Sigmoid colon (tissue), 4 donors: ENCODE data around the gene NLRC5.

Experiments used
- POLR2A ChIP-seq, 2 donors: fragments of 450-650 bp; IDR thresholded peaks; one replicate each; pipeline ENCODE4 v1.6.1; 2016; ENCODE audit warnings: antibody characterized with exemption in 2 of 2, mild to moderate bottlenecking in 2 of 2, moderate library complexity in 2 of 2
- POLR2AphosphoS5 ChIP-seq, 4 donors: sonication (generic); formaldehyde crosslinking; IDR thresholded peaks; one replicate each; pipeline ENCODE4 v1.6.1; 2017; ENCODE audit warnings: antibody characterized with exemption in 4 of 4
- TF ChIP-seq, protein P1 (sequence below), 4 experiments: fragments of 450-650 bp in 3 of 4; fragments of 200-600 bp in 1 of 4; IDR thresholded peaks; one replicate each; pipeline ENCODE4 v1.5.1; 2016 to 2019; ENCODE audit warnings: antibody characterized with exemption in 4 of 4, mild to moderate bottlenecking in 3 of 4, moderate library complexity in 2 of 4

DNA sequence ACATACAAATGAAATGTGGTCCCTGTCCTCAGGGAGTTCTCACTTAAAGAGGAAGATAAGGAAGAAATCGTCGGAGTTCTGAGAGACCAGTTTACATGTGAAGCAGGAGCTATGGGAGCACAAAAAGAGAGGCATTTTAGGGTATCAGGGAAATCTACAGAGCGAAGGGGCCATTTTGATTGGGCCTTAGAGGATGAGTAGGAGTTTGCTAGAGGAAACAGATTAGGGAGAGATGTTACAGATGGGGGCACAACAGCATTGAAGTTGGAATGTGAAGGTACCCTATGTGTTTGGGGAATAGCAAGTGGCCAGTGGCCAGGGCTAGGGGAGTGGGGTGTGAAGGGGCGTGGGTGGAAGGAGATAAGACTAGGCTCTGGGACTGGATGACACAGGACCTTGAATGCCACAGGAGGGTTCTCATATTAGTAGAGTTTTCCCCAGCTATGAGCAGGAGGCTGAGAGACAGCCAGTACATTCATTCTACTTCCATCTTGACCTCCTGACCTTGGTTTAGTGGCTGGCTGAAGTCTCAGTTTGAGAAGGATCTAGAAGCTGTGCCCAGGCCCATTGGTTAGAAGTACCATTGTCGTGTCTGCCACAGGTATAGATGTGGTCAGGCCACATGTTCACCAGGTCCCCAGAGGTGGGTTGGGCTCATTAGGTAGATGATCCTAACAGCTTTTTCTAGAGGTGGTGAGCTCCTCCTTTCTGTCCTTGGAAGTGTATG lies 137.8 kb downstream of the NLRC5 start:
- TF ChIP-seq POLR2A (IDR thresholded peaks at IDR 0.05): no peak
- TF ChIP-seq, protein P1, sequence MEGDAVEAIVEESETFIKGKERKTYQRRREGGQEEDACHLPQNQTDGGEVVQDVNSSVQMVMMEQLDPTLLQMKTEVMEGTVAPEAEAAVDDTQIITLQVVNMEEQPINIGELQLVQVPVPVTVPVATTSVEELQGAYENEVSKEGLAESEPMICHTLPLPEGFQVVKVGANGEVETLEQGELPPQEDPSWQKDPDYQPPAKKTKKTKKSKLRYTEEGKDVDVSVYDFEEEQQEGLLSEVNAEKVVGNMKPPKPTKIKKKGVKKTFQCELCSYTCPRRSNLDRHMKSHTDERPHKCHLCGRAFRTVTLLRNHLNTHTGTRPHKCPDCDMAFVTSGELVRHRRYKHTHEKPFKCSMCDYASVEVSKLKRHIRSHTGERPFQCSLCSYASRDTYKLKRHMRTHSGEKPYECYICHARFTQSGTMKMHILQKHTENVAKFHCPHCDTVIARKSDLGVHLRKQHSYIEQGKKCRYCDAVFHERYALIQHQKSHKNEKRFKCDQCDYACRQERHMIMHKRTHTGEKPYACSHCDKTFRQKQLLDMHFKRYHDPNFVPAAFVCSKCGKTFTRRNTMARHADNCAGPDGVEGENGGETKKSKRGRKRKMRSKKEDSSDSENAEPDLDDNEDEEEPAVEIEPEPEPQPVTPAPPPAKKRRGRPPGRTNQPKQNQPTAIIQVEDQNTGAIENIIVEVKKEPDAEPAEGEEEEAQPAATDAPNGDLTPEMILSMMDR (IDR thresholded peaks at IDR 0.05): no peak
- TF ChIP-seq POLR2AphosphoS5 (IDR thresholded peaks at IDR 0.05): no peak
